GF-D8 (cell line): ENCODE measurements around the gene CYP2A7.
"Not testable (repeated sequence)": the region's sequence is repeated elsewhere in the genome, so short reads cannot be mapped to it uniquely, and the experiment has no call there.

Source experiments
- DNase-seq: peaks from one replicate; lab custom pipeline; 2025; lab: John Stamatoyannopoulos, UW

The CYP2A7 gene

GRCh38 chr19:40882062-40882461, at the start of gene CYP2A7:
TSS of gene CYP2A7 (minus strand) at chr19:40882231. CDS start at chr19:40882210, 21 bp downstream.
- DNase-seq: not testable (repeated sequence)

GRCh38 chr19:40930799-40931198, 48.8 kb upstream of the CYP2A7 start:
- not testable (repeated sequence) for DNase-seq

GRCh38 chr19:40929942-40930341, 47.9 kb upstream of the CYP2A7 start:
- not testable (repeated sequence) for DNase-seq

- DNase-seq: no peak
Measured at GRCh38 chr19:40928850-40929249, 46.8 kb upstream of the CYP2A7 start.

GRCh38 chr19:40927567-40927966, 45.5 kb upstream of the CYP2A7 start:
- no peak for DNase-seq

- DNase-seq: not testable (repeated sequence)
Measured at GRCh38 chr19:40926276-40926675, 44.2 kb upstream of the CYP2A7 start.

- no peak for DNase-seq
Measured at GRCh38 chr19:40923934-40924391, 41.9 kb upstream of the CYP2A7 start.

GRCh38 chr19:40922237-40923160, 40.5 kb upstream of the CYP2A7 start:
- not testable (repeated sequence) for DNase-seq

GRCh38 chr19:40921005-40921897, 39.2 kb upstream of the CYP2A7 start:
- no peak for DNase-seq

GRCh38 chr19:40920300-40921004, 38.4 kb upstream of the CYP2A7 start:
- DNase-seq: no peak

- DNase-seq: peak; percentile 11
Measured at GRCh38 chr19:40919530-40920299, 37.7 kb upstream of the CYP2A7 start.

- not testable (repeated sequence) for DNase-seq
Measured at GRCh38 chr19:40918303-40918702, 36.3 kb upstream of the CYP2A7 start.

- DNase-seq: peak; percentile 9
Measured at GRCh38 chr19:40908976-40909375, 26.9 kb upstream of the CYP2A7 start.

- no peak for DNase-seq
Measured at GRCh38 chr19:40907968-40908735, 26.1 kb upstream of the CYP2A7 start.

GRCh38 chr19:40906512-40906911, 24.5 kb upstream of the CYP2A7 start:
- no peak for DNase-seq

- DNase-seq: not testable (repeated sequence)
Measured at GRCh38 chr19:40904673-40905156, 22.7 kb upstream of the CYP2A7 start.

GRCh38 chr19:40901975-40902750, 20.1 kb upstream of the CYP2A7 start:
- not testable (repeated sequence) for DNase-seq

GRCh38 chr19:40900521-40900920, 18.5 kb upstream of the CYP2A7 start:
- DNase-seq: not testable (repeated sequence)

GRCh38 chr19:40899964-40900363, 17.9 kb upstream of the CYP2A7 start:
- DNase-seq: not testable (repeated sequence)
